ENCODE results near the gene BMPR1A.
"Not testable (repeated sequence)": the region's sequence is repeated elsewhere in the genome, so short reads cannot be mapped to it uniquely, and the experiment has no call there.

The BMPR1A gene

DNA sequence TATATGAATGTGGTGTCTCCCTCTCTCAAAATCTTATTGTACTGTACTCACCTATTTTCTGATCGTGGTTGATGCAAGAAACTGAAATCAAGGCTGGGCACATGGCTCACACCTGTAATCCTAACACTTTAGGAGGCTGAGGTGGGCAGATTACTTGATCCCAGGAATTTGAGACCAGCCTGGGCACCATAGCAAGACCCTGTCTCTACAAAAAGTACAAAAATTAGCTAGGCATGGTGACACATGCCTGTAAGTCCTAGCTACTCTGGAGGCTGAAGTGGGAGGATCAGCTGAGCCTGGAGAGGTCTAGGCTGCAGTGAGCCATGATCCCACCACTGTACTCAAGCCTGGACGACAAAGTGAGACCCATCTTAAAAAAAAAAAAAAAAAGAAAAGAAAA lies 185.0 kb downstream of the BMPR1A start:
- no peak for DNase-seq (ENCODE audit: low spot score)

DNA sequence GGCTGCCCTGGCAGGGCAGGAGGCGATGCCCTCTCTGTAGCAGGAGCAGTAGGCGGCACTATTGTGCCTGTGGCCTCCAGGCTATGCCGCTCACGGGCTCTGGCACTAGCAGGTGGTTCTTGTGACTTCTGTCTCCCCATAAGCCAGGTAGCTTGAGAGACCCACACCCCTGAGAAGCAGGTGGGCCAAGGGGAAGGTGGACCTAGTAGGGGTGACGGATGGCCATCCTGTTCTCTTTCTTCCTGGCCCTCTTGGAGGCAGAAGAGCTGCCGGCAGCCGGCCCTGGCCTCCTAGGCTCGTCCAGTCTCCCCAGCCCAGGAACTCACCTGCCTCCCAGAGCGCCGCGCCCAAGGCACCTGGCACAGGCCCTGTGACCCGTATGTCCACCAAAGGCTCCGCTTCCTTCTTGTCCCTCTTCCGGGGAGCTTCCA lies 185.6 kb downstream of the BMPR1A start:
- DNase-seq (ENCODE audit: low spot score): no peak

DNA sequence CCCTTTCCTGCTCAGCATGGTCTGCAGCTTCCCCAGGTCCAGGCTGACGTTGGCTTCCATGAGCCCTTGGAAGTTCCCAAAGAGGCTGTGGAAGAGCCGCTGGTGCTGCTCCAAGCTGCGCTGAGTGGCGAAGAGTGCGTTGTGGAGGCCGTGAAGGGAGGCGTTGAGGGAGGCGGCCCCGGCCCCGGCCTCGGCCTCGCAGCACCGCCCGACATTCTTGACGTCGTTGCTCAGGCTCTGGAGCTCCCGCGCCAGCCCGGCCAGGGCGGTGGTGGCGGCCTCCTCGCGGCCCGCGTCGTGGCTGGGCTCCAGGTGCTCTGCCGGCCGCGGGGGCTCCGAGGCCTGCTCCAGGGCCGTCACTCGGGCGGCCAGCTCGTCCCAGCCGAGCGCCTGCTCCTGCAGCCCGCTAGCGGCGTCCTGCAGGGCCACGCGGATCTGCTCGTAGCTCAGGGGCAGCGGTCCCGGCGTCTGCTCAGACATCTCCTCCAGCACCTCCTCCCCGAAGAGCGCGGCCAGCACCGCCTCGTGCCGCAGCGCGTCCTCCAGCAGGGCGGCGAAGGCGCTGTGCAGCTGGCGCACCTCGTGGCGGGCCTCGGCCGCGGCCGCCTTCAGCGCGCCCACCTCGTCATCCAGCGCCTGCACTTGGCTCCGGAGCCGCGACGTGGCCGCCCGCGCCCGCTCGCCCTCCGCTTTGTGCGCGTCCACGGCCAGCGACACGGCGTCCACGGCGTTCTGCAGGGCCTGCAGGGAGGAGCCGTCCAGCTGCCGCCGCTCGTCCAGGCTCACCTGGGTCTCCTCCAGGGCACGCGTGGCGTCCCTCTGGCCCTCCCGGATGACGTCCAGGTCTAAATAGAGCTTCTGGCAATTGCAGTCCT lies 186.3 kb downstream of the BMPR1A start:
- DNase-seq (ENCODE audit: low spot score): no peak

DNA sequence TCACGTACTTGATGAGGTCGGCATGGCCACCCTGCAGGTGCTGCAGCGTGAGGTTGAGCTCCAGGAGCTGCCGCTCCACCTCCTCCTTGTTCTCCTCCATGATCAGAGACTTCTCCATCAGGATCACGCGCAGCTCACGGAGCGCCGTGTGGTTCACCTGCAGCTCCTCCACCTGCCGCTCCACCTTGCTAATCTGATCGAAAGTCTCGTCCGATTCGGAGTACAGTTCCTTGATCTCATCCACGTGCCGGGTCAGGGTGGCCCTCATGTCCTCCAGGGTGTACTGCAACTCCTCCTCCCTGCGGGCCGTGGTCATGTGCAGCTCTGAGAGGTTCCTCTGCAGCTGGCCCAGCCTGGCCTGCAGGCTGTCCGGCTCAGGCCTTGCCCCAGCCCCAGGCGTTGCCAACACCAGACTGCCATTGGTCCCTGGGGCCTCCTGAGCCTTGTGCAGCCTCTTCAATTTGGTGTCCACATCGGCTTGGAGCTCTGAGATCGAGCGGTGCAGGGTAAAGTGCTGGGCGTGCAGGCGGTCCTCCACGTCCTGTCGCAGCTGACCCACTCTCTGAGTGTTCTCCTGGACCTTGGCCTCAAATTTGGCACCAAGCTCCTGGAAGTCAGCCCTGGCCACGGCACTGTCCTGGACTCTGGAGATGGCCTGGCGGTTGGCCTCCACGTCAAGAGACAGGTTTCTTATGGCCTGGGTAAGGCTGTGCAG lies 187.1 kb downstream of the BMPR1A start:
- no peak for DNase-seq (ENCODE audit: low spot score)

DNA sequence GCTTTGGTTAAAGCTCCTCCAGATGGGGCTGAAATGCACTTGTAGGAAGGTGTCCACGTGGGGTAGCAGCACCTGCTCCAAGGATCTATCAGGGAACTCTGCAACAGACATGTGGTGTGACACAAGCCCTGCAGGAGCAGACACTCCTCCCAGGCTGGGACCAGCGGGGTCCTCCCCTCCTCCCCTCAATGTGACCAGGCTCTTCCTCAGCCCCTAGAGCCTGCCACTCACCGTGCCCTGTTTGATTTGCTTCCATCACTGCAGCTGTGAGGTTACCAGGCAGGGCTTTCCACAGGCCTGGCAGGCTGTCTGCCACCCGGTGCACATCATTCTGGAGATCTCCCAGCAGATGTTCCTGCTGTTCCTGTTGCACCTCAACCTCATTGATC lies 187.6 kb downstream of the BMPR1A start:
- no peak for DNase-seq (ENCODE audit: low spot score)

DNA sequence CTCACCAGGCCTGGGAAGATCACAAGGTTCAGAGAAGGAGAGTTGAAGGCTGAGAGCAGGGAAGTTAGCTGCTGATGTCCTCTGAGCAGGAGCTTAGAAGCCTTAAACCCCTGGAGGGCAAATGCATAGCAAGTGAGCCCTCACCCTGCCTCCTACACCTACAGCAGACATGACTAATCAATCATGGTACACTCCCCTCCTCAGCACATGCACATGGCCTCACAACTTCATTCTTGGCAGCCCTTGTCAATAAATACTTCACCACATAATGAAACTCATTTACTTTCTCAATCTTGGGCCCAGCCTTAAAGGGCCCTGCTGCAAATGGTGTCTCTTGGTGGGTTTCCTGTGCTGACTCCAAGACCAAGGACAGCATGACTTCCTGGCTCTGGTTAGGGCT lies 188.1 kb downstream of the BMPR1A start:
- DNase-seq (ENCODE audit: low spot score): no peak

DNA sequence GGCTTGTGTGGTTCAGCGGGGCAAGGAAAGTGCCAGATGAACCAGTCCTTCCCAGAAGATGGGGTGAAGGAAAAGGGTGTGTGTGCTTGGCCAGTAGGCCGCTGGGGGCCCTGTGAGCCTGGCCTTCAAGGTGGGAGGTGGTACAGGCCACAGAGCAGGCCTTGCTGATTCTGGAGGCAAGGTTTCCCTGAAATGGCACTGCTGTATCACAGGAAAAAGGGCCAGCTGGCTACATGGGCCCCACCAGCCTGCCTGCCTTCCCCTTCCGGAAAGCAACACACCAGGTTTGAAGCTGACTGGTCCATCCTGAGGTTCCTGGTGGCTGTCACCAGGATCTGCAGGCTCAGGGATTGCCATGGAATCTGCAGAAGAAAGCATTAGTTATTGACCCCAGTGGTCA lies 188.5 kb downstream of the BMPR1A start:
- no peak for DNase-seq (ENCODE audit: low spot score)

DNA sequence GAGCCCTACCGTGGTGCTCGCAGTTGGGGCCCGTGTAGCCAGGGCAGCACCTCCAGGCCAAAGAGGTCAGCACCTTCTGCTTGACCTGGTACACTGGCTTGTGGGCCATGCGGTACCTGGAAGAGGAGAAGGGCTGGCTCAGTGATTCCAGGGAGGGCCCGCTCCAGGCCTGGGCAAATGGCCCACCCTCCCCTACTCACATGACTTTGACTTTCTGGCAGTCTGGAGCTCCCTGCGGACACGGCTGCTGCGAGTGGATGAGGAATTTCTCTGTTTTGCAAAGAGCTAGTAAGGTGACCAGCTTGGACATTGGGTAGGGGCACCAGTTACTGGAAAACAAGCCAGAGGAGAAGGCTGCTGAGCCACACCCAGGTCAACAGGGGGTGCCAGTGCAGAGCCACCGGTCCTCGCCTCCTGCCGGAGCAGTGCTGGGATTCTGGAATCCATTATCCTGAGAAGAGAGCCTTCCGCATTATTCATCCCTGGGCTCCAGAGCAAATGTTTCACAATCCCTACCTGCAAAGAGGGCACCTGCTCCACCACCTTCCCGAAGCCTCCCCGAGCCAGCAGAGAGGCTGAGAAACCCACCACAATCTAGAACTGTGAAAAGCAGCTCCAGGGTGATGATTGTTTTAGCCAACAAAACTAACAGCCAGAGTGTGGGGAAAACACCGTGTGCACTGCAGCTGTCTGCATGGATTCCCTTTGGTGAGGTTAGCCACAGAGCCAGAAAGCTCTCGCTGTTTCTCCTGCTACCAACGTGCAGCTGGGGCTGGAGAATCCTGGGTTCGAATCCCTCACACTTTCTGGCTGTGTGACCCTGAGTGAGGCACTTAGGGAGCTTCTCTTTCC lies 189.2 kb downstream of the BMPR1A start:
- DNase-seq (ENCODE audit: low spot score): no peak

DNA sequence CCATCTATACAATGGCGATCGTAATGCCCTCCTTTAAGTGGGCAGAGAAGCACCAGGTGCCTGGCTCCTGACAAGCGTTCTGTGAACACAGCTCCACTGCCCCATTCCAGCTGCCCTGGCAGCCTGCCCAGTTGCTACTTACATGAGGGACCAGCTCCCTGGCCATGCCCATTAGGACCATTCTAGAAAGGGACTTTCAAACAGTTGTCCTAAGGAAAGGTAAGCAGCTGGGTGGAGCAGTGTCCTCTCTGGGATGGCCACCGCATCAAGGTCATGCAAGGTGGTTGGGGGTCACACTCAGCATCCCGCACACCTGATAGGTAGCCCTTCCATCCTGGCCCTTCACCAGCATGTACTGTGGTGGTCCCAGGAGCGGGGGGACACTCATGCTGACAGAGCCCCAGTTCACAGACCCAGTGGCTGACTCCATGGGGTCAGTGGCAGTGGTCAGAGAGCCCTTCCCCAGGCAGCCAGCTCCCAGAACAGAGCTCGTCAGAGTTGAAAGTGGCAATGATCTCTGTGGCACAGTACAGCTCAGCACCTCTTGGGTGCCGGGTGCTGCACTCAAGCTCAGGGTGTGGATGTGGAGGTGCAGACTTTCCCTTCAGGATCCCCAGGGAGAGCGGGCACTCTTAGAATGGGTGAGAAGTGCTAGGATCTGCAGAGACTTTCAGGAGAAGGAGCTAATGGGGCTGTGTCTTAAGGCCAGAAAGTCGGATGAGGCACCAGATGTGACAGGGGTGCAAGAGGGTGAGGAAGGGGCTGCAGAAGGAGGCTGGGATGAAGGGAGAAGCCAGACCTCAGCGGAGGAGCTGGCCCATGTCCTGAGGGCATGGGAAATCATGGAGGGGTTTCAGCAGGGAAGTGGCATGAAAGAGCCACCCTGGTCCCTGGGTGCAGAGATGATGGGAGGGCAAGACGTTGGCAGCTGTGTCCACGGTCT lies 190.1 kb downstream of the BMPR1A start:
- DNase-seq (ENCODE audit: low spot score): no peak

DNA sequence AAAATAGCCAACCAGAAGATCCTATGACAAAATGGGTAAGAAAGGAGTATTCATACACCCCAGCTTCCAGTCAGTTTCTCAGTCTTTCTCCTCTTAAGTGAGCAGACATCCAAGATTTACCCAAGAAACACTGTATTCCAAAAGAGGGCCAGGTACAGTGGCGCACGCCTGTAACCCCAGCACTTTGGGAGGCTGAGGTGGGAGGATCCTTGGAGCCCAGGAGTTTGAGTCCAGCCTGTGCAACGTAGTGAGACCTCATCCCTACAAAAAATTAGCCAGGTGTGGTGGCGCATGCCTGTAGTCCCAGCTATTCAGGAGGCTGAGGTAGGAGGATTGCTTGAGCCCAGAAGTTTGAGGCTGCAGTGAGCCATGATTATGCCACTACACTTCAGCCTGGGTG lies 191.4 kb downstream of the BMPR1A start:
- not testable (repeated sequence) for DNase-seq (ENCODE audit: low spot score)

DNA sequence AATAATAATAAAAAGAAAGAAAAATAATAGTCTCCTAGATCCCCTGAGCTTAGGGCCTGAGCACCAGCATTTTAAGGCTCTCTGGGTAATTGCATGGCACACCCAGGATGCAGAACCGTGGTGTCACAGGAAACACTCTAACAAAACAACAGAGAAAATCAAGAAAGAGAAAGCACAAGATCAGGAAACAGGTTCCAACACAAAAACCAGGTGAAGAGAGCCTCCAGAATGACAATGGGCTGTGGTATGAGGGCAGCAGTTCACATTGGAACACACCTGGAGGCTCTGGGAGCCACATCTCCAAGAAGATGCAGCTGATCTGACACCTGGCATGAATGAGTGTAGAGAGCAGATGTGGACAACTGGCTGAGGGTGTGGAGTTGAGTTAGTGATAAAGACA lies 193.9 kb downstream of the BMPR1A start:
- DNase-seq (ENCODE audit: low spot score): no peak

DNA sequence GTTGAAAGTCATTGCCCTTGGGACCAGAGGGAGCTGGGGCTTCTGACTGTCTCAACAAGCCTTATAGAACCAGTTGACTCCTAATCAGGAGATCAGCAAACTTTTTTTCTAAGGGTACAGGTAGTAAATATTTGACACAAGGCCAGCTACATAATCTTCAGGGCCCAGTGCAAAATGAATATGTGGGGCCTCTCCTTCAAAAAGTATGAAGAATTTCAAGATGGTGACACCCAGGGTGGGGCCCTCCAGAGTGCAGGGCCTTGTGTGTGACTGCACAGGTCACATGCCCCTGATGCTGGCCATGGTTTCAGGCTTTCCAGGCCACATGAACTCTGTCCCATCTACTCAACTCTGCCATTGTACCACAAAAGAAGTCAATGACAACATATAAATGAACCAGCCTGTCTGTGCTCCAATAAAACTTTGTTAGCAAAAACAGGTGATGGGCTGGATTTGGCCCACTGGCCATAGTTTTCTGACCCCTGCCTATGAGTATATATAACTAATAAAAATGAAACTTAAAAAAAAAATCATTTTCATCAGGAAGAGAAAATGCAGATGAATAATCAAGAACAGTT lies 194.9 kb downstream of the BMPR1A start:
- DNase-seq (ENCODE audit: low spot score): no peak

DNA sequence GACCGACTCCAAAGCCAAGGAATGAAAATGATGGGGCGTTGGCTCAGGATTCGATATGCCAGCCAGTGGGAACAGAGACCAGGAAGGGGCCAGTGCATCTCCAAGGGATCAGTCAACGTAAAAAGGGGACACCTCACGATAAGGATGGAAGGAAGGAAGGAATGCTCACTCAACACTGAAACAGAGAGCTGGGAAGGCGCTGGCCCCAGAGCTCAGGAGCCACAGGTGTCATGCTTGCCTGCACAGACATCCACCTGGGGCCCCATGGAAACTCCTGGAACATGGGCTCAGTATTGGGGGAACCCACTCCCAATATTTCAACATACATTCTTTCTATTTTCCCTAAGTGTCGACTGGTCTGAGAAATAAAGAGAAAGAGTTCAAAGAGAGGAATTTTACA lies 195.7 kb downstream of the BMPR1A start:
- DNase-seq (ENCODE audit: low spot score): no peak

DNA sequence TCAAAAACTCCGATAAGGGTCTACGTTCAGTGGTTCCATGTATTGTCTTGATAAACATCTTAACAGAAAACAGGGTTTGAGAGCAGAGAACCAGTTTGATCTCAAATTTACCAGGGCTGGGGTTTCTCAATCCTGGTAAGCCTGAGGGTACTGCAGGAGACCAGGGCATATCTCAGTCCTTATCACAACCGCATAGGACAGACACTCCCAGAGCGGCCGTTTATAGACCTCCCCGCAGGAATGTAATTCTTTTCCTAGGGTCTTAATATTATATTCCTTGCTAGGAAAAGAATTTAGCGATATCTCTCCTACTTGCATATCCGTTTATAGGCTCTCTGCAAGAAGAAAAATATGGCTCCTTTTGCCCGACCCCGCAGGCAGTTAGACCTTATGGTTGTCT lies 196.3 kb downstream of the BMPR1A start:
- DNase-seq (ENCODE audit: low spot score): not testable (repeated sequence)

DNA sequence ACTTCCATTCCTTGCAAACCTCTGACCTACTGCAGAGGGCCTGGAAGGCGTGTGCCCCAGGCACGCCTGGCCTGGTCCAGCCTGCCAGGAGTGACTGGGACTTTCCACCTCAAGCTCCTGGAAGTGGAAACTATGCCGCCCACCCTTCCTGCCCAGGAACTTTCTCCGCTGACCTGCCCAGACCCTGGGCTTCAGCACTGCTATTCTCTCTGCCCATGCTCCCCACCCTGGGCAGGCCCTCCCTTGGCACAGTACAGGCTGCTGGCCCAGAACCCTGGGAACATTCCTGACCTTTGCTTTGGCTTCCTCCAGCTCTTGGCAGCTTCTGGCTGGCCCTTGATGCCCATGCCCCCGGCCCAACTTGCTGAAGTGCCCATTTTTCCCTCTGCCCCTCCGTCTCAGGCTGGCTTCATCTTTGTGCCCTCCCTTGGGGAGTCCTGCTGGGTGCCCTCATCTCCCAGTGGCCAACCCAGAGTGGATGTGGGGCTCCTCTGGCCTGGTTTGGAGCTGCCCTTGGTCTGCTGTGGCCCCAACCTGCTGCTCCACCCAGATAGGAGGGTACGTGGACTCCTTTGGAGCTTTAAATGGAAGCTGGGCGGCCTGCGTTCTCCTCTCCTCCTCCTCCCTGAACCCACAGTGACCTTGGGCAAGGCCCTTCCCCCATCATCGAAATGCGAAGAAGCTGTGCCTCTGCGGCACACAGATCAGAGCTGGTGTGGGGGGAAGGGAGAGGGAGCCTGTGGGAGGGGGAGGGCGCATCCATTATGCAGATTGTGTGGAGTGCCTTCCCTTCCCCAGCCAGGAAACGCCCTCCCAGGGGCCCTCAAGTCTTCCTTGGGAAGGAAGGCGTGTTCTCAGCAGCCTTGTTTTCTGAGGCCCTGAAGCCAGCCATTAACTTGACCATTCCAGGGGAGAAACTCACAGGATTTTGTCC lies 197.6 kb downstream of the BMPR1A start:
- peak; percentile 59 for DNase-seq (ENCODE audit: low spot score)

DNA sequence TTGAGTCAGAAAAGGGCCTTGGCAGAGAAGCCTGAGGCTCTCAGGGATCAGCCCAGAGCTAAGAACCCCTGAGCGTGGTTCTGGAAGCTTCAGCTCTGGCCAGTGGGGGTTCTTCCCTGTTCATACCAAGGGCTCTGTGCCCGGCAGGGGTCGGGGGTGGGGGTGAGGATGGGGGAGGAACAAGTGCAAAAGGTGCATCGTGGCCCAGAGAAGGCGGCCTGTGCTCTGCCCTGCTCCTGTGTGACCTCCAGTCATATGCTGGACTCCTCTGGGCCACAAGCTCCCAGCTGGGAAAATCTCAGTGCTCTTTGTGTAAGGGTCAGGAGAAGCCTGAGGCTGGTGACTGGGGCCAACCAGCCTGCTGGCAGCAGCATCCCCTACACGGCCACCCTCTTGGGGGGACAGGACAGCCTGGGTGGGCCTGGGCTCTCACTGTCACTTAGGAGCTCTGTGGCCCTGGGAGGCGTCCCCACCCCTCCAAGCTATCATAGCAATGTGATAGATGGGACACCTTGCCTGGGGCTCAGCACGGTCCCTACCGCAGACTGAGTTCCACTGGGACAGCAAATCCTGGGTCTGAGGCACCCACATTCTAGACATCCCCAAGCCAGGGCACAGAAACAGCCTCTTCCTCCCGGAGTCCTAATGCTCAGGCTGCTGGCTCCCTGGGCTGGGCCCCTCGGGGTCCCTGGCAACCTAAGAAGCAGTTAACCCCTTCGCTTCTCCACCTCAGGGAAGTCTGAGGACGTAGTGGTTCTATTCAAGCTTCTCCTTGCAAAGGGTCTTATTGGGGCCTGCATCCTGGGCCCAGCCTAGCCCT lies 198.5 kb downstream of the BMPR1A start:
- DNase-seq (ENCODE audit: low spot score): no peak

DNA sequence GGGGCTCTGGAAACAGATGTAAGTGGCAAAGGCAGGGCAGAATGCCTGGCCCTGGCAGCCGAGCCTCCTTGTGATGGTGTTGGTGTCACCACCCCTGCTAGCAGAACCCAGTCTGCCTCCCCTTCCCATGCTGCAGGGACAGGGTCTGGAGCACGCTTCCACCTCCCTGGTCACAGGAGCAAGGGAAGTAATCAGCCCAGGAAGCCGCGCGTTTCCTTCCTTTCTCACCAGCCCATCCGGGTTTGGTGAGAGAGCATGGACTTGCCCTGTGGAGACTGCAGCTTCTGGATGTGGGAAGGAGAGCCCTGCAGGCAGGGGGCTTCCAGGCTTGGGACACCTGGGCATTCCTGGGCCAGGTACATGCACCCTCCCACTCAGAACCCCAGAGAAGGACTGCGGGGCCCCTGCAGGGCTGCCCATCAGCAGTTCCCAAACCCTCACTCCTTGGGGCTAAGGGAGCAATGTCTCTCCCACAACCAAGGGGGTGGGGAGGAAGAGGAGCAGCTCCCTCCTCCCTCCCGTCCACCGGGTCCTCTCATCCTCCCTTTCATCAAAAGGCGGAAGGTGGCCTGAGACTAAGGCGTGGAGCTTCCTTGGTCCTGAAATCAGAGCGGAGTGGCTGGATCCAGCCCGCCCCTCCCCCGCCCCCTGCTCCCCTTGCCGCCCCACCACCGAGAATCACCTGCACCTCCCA lies 199.2 kb downstream of the BMPR1A start:
- no peak for DNase-seq (ENCODE audit: low spot score)

DNA sequence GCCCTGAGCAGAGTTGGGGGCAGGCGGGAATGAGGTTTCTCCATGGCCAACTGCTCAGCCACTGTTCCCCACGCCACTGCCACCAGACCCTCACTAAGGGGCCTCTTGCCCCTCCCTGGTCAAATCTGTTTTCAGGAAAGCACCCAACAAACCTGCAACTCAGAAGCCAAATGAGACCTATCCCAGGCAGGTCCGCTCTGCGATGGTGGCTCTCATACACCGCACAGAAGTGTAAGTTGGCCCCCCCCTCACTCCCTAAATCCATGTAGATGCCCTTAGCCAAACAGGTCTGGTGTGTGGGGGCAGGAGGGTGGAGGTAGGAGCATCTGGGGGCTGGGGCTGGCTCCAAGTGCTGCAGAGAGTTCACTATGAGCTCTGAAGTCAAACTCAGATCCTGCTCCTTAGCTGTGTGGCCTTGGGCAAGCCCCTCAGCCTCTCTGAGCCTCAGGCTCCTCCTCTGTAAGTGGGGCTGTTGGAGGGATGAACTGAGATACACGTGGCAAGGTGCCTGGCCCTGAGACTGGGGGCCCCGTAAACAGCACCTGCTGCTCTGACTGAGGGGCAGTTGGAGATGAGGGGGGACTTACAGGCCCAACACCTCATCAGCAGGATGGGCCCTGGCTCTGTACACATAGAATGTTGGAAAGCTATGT lies 199.9 kb downstream of the BMPR1A start:
- no peak for DNase-seq (ENCODE audit: low spot score)
